ENCODE data around the gene CELSR1.

DNA sequence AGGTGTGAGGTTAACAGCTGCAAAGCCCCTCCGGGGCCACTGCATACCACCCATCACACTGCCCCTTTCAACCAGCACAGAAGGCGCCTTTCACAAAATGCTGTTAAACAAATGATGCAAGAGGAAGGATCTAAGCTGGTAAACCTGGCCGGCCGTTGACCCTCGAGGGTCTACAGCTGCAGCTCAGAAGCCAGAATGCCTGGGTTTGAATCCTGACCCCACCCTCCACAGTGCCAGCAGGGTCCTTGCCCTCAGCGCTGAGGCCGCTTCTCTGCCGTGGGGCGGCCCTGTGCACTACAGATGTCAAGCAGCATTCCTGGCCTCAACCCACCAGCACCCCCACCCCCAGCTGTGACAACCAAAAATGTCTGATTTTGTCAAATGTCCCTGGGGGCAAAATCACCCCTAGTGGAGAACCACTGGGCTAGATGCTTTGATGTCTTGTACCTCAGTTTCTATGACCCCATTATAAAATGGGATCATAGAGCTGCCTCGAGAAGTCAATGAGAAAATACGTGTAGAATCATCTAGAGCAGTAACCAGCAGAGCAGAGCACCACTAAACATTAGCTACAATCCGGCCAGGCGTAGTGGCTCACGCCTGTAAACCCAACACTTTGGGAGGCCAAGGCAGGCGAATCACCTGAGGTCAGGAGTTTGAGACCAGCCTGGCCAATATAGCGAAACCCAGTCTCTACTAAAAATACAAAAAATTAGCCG, 77.9 kb downstream of the CELSR1 start:
- TF ChIP-seq POLR2AphosphoS5 (IDR thresholded peaks at IDR 0.05; ENCODE audit: low read depth, low read length) (no peak), TAF1 (IDR thresholded peaks at IDR 0.05; ENCODE audit: borderline replicate concordance, low read depth, low read length) (no peak)

All from GM12892 (cell line).